TTC549 (cell line): ENCODE results near the gene MED12L.
A peak's percentile ranks its signal among the peaks of the same experiment; 100 is the strongest.
"Not testable (repeated sequence)": the region's sequence is repeated elsewhere in the genome, so short reads cannot be mapped to it uniquely, and the experiment has no call there.

Source experiments
- FAIRE-seq: peaks from 2 replicates; lab custom pipeline; 2012; peaks lifted over from hg19 to GRCh38; lab: Jason Lieb, UNC

Gene MED12L

GRCh38 chr3:151135541-151136337 is 50.3 kb downstream of the MED12L start:
- no peak for FAIRE-seq

GRCh38 chr3:151142929-151143328 is 57.5 kb downstream of the MED12L start:
- FAIRE-seq: no peak

- no peak for FAIRE-seq
Observed at GRCh38 chr3:151144016-151144415, 58.6 kb downstream of the MED12L start.

- no peak for FAIRE-seq
Observed at GRCh38 chr3:151144760-151145159, 59.3 kb downstream of the MED12L start.

GRCh38 chr3:151145713-151146070 is 60.2 kb downstream of the MED12L start:
- no peak for FAIRE-seq

GRCh38 chr3:151146071-151146730 is 60.7 kb downstream of the MED12L start:
- no peak for FAIRE-seq

GRCh38 chr3:151146731-151147091 is 61.2 kb downstream of the MED12L start:
- no peak for FAIRE-seq

GRCh38 chr3:151147299-151147698 is 61.8 kb downstream of the MED12L start:
- no peak for FAIRE-seq

- no peak for FAIRE-seq
Observed at GRCh38 chr3:151152455-151153079, 67.1 kb downstream of the MED12L start.

- no peak for FAIRE-seq
Observed at GRCh38 chr3:151154566-151154965, 69.1 kb downstream of the MED12L start.

- no peak for FAIRE-seq
Observed at GRCh38 chr3:151155409-151156128, 70.1 kb downstream of the MED12L start.

GRCh38 chr3:151156618-151157216 is 71.3 kb downstream of the MED12L start:
- peak; percentile 50 for FAIRE-seq

GRCh38 chr3:151159806-151160205 is 74.3 kb downstream of the MED12L start:
- no peak for FAIRE-seq

GRCh38 chr3:151165226-151165625 is 79.8 kb downstream of the MED12L start:
- FAIRE-seq: no peak

- FAIRE-seq: no peak
Observed at GRCh38 chr3:151166161-151166560, 80.7 kb downstream of the MED12L start.

- FAIRE-seq: no peak
Observed at GRCh38 chr3:151168269-151169094, 83.0 kb downstream of the MED12L start.

- FAIRE-seq: no peak
Observed at GRCh38 chr3:151169262-151169947, 83.9 kb downstream of the MED12L start.

GRCh38 chr3:151169948-151170679 is 84.7 kb downstream of the MED12L start:
- not testable (repeated sequence) for FAIRE-seq

GRCh38 chr3:151171145-151171757 is 85.8 kb downstream of the MED12L start:
- no peak for FAIRE-seq

- FAIRE-seq: no peak
Observed at GRCh38 chr3:151174351-151174750, 88.9 kb downstream of the MED12L start.
